NCI-H1417 (cell line): ENCODE data around the gene TNPO3.
"Not testable (repeated sequence)": the region's sequence is repeated elsewhere in the genome, so short reads cannot be mapped to it uniquely, and the experiment has no call there.

Experiments used
- DNase-seq, 3 experiments: peaks; one replicate each; lab custom pipeline; 2025; lab: John Stamatoyannopoulos, UW

TNPO3 gene

DNA sequence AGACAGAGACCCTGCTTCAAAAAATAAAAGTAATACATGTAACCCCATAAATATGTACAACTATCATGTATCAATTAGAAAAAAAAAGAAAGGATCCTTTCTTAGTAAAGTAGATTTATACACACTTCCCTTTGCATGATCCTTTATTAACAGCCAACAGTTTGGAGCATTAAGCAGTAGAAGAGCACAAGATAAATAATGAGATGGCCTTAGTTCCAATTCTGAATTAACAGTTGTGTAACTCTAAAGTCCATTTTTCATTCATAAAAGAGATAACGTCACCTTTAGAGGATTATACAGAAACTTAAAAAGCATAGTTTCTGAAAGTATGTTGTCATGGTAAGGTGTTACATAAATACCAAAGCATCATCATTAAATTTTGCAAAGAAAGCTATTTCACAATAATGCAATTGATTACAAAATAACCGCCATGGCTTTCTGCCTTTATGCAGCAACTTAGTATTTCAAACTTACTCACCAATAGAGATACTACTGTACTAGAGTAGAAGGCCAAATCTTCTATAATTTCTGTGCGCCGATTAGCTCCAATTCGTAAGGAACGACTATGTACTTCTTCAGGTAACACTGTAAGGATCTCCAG, 40.3 kb downstream of the TNPO3 start:
- no peak for DNase-seq

DNA sequence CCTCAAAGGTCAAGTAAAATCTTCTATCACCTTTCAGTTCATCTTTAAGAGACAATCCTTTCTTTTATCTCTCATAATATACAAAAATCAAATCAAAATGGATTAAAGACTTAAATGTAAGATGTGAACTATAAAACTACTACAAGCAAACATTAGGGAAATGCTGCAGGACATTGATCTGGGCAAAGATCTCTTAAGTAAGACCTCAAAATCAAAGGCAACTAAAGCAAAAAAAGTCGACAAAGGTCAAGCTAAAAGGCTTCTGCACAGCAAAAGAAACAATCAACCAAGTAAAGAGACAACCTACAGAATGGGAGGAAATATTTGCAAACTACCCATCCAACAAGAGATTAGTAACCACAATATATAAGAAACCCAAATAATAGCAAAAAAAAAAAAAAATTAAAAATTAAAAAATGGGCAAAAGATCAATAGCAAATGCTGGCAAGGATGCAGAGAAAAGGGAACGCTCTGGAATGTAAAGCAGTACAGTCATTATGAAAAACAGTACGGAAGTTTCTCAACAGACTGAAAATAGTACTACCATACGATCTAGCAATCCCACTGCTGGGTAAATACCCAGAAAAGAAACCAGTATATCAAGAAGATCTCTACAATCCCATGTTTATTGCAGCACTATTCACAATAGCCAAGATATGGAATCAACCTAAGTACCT, 41.7 kb downstream of the TNPO3 start:
- no peak for DNase-seq

DNA sequence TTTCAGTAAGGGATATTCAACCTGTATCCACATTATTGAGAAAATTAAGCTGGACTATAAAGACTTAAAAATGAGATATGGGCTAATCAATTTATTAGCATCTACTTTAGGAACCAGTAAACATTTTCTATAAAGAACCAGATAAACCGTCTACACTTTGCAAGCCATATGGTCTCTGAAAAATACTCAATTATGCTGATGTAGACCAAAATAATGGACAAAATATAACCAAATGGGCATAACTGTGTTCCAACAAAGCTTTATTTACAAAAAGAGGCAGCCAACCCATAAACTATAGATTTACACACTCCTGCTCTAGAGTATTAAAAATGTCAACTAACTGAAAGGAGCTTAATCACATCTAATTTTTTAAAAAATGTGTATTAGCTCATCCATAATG, 42.3 kb downstream of the TNPO3 start:
- no peak for DNase-seq

DNA sequence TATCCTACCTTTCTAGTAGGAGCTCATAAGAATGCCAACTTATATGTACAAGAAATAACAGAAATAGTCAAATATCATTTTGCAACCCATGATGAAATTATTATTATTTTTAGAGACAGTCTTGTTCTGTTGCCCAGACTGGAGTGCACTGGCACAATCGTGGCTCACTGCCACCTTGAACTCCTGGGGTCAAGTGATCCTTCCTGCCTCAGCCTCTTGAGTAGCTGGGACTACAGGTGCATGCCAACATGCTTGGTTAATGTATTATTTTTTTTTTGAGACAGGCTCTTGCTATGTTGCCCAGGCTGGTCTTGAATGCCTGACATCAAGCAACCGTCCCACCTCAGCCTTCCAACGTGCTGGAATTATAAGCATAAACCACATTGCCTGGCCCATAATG, 44.8 kb downstream of the TNPO3 start:
- no peak for DNase-seq

DNA sequence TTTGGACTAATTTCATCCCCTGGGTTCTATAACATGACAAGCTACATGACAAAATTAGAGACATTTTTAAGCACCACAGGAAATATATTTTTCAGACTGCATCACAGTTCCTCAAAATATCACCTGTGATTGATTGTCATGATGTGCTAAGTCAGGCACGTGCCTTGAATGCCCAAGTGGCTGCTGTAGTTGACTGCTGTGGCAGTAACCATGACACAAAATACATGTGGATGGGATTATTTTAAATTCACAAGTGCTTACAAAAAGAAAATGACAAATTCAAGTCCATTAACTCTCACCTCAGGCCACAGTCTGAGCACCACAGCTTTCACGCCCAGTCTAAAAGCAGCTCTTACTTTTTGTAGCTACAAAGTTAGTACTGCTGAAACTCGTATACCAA, 45.5 kb downstream of the TNPO3 start:
- DNase-seq, result no peak

DNA sequence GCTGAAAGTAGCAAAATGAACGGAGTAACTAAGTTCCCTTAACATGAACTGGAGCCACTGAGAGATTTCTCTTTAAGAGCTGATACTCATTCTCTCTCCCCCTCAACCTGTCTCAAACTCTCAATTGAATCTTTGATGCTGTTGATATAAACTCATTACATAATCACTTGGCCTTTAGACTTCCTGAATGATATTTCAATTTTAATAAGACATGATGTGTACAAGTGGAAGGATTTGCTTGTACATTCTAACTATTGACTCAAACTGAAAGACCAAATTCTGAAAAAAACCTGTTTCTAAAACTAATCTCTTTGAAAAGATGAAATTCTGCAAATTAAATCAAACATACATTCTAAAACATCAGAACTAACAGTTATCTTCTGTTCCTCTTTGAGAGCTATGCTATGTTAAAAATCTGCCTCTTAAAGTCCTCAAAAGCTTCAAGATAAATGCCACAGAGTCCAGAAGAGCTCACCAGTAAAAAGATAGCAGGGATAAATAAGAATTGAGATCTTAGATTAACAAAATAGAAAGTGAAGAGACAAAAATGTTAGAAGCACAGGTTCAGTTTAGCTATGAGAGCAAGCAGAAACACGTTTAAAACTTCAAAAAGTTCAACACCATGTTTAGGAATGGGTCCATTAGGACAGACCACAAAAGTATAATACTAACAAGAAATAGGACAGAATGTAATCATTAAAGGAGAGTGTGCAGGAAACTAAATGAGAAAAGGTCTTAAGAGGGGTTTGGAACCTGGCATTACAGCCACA, 46.1 kb downstream of the TNPO3 start:
- no peak for DNase-seq

DNA sequence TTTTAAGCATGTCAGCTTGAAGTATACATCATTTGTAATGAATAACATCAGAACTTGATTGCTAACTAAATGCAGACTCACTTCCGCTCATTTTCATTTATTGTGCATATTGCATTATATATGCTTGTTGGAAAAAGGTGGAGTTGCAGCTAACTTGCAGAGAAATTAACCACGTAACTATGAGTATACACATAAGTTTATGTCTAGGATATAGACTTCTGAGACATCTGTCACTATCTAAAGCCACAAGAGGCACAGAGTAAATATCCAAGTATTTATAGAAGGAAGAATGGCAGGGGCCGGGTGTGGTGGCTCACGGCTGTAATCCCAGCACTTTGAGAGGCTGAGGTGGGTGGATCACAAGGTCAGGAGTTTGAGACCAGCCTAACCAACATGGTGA, 47.3 kb downstream of the TNPO3 start:
- no peak for DNase-seq

DNA sequence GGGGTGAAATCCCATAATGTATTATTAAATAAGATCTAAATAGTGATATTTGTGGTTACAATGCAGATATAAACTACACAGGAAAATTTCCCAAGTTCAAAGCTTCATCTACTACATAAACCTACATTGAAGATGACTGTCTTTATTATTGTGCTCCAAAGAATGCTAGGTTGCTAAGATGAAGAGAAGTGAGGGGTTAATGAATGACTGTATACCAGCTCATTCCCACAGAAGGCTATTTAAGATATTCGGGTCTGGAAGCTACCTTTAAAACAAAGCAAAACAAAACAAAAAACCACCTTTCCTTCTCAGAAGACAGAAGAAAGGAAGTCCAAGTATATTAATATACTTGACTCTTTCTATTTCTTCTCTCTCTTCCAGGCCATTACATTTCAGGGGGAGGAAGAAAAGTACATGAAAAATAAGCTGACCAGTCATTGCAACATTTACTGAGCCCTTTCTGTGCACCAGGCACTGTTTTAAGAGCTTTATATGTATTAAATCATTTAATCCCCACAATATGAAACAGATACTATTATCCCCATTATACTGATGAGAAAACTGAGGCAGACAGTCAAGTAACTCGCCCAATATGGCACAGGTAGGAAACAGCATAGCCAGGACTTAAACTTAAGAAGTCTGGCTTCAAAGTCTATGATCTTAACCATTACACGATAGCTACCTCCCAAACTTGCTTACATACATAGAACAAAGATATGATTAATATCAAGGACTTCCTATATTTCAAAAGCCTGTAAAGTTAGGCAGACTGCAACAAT, 48.1 kb downstream of the TNPO3 start:
- DNase-seq, result no peak

DNA sequence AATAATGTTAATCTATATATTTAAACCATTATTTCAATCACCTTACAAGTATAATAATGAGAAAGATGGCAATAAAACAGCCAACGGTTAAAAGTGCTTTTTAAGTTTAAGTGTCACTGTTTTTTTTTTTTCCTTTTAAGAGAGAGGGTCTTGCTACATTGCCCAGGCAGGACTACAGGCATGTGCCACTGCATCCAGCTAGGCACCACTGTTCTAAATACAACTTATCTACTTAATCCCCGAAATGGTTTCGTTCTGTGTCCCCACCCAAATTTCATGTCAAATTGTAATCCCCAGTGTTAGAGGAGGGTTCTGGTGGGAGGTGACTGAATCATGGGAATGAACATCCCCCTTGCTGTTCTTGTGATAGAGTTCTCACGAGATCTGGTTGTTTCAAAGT, 49.7 kb downstream of the TNPO3 start:
- DNase-seq, result no peak

DNA sequence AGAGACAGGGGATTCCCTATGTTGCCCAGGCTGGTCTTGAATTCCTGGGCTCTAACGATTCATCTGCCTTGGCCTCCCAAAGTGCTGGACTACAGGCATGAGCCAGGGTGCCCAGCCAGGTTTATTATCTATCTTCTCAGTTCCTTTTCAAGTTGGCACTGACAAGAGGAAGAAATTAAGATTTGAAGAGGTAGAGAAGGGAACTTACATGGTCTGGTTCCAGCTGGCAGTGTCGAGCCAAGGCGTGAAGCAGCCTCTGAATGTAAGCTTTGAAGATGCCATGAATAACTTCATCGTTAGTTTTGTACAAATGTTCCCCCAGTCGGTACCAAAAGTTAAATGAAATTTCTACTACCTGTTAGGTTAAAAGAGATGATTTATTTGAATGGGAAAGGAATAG, 57.7 kb downstream of the TNPO3 start:
- no peak for DNase-seq

DNA sequence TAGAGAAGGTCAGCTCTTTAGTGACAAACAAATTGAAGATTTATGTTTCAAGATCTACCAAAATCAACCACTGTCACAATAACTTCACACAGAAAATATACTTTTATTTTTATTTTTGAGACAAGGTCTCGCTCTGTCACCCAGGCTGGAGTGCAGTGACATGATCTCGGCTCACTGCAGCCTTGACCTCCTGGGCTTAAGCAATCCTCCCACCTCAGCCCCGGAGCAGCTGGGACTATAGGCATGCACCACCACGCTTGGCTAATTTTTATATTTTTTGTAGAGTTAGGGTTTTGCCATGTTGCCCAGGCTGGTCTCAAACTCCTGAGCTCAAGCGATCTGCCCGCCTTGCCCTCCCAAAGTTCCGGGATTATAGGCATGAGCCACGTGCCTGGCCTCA, 60.4 kb downstream of the TNPO3 start:
- DNase-seq, result not testable (repeated sequence)

DNA sequence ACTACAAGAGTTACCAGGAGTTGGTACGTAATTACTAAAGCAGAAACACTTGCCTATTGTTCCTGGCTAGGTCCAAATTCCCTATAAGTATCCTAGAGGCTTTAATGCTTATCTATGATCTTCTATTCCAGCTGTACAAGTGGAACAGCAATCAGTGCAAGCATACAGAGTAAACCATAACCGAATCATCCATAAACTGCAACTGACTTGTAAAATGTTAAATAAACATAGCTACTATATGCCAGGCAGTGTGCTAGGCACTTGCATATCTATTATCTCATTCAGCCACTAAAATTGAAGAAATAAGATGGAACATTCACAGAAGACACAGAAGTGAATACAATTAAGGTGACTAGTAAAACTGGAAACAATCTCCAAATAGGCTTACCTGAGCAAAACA, 61.5 kb downstream of the TNPO3 start:
- no peak for DNase-seq

DNA sequence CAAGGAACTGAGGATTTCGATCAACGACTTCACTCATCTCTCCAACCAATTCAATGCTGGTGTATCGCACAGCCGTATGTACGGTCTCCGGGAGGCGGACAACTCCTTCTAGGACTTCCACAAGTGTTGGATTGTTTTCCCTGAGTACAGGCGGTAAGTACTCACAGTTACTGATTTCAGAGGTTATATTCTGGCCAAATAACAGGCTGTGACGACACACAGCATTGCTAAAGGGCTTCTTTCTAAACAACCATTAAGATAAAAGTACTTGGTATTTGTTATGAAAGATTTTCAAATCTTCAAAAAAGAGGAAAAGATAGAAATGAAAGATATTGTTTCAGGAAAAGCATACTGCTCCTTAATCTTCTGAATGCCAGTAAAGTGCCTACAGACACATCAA, 65.0 kb downstream of the TNPO3 start:
- no peak for DNase-seq

DNA sequence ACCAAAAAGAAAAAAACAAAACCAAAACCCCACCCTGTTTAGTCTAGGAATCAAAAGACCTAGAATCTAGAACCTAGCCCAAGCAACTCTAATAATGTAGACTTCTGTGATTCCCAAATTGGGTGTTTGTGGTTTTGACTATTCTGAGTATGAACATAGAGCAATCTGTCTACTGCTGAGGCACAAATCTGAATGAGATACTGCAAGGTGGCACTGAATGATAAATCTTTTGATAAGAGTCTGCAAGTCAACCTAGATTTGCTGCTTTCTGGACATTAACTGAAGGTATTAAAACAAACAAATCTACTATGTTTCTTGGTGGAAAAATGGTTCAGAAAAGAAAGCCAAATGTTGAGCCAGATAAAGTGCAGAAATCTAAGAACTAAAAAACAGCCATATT, 66.5 kb downstream of the TNPO3 start:
- DNase-seq, result no peak

DNA sequence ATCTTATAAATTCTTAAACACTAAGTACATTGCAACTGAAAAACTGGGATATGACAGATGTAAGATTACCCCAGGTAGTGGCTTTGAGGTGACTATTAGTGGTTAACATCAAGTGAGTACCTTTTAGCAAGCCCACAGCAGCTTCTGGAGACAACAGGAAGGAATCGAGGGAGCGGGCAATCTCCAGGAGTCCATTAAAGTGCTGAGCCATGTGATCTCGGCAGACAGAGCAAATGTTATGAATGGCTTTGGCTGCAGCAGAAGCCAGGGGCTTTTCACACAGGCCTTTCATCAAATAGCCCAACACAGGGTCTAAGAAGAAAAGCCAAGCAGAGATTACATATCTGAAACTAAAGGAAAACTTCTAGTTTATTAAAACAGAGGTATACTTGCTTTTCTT, 68.3 kb downstream of the TNPO3 start:
- DNase-seq, result no peak

DNA sequence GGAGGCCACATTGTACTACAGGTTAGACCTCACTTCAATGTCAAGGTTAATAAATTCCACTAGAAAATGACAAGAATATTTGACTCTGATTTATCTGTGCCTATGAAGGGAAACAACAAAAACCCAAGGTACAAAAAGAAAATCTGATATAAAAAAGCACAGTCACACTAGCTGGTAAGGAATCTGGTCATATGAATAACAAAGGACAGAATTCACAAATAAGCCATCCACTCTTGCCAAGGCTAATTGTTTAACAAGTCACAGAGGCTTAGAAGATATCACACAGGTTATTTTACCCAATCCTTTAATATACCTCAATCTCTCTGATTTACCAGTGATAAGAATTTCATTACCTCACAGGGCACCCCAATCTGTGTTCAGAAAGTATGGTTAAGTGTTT, 69.3 kb downstream of the TNPO3 start:
- DNase-seq, result no peak

DNA sequence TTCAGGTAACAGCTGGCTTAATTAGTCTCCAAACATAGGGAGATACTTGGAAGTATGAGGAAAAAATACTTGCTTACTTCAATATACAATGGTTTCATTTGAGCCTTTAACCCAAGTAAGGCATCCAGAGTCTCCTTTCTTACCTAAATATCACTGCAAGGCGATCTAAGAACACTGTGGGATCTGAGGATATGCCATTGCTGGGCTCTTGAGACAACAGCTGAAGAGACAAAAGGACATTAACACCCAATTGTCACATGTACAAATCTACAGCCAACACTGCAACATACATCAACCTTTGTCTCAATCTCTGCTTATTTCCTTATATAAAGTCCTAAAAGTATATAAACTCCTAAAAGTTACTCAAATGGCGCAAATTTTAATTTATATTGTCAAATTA, 72.8 kb downstream of the TNPO3 start:
- DNase-seq, result no peak

DNA sequence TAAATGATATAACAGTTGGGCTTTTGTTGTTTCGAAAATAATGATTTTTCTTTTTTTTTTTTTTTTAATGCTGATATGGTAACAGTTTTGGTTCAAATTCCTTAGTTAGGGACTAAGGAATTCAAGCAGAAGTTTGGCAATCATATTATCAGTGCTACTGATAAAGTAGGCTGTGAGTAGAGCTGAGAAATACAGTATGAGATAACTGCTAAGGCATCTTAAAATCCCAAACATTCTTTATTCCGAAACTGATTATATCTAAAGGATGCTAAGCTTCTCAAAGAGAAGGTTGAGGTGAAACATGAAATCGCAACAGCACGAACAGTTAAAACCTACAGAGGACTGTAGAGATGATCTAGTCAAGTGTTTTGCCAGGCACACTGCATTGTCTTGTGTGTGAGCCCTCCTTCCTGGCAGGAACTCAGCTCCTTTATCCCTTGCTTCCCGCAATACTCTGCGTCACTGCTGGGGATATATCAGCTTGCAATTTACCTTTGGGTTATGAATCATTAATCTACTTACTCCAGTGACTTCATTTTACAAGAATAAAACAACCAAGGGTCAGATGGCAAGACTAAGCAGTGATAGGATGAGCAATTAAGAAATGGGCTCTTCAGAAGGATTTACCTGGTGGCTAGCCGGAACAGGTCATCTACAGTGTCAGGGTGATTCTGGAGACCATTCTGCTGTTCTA, 80.5 kb downstream of the TNPO3 start:
- DNase-seq, result no peak

DNA sequence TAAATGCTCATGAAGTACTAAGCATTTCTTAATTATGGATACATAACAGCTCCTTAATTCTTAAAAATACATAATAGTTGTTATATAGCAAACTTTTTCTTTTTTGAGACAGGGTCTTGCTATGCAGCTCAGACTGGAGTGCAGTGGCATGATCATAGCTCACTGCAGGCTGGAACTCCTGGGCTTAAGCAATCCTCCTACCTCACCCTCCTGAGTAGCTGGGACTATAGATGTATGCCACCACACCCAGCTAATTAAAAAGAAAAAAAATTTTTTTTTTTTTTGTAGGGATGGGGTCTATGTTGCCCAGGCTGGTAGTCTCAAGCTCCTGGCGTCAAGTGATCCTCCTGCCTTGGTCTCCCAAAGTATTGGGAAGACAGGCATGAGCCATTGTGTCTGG, 86.3 kb downstream of the TNPO3 start:
- DNase-seq, result no peak

DNA sequence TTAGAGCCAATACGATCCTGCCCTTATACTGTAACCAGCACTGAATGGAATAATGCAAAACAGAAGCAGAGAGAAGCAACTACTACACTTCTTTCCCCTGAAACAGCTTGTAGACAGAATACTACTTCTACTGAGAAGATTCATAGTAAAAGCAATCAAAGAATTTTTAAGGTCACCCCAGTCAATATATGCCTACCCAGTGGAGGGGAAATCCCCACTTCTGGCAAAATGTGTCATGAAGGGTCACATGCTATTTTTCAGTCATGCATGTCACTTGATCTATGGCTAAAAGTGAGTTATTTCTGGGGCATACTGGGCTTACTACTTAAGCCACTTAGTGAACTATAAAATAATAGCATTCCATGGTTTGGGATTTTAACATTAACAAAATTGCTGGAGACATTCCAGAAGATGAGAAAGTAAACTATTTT, 91.6 kb downstream of the TNPO3 start:
- DNase-seq, result no peak

DNA sequence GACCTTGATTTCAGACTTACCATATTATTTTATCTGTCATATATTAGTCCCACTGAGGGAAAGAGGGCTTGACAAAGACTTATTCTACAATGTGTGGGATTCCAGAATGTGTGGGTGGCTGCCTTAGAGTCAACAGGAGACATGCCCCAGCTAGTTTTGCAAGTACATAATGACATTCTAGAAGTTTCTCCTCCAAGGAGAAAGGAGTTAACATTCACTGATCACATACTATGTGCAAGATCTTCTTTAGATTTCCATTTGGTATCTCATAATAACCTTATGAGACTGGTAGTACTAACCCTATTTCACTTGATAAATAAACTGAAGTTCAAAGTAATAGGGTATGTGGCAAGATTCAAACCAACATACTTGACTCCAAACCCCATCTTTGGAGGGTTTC, 92.0 kb downstream of the TNPO3 start:
- DNase-seq, result no peak

DNA sequence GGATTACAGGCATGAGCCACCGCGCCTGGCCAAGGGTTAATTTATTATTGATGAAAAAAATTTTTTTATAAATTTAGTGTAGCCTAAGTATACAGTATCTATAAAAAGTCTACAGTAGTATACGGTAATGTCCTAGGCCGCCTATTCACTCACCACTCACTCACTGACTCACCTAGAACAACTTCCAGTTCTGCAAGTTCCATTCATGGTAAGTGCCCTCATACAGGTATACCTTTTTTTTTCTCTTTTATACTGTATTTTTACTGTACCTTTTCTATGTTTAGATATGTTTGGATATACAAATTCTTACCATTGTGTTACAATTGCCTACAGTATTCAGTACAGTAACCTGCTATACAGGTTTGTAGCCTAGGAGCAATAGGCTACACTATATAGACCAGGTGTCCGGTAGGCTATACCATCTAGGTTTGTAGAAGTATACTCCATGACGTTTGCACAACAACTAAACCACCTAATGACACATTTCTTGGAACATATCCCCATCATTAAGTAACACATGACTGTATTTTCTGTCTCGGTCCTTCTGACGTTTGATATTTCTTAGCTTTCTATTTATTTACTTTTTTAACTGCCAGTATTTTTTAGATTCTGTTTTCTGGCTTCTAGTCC, 93.8 kb downstream of the TNPO3 start:
- DNase-seq, result no peak
